H1 (cell line): ENCODE measurements around the gene ARHGAP15. TPM values are rescaled to one million over a fixed set of nuclear protein-coding genes. Genes with fewer than 3 reads are reported as not detected.

ENCODE experiments used
- CTCF ChIA-PET: fragments of 300-600 bp; sonication (Branson Sonifier 250); formaldehyde crosslinking; loops from one replicate; lab custom pipeline; 2021; ENCODE audit not compliant: partially characterized antibody; lab: Charles Lee
- POLR2A ChIA-PET: fragments of 300-600 bp; sonication (Branson Sonifier 250); formaldehyde crosslinking; loops from one replicate; lab custom pipeline; 2021; ENCODE audit warnings: inconsistent platforms; ENCODE audit not compliant: partially characterized antibody; lab: Charles Lee
- DNase-seq, 2 experiments: peaks; one replicate each; pipeline versions ENCODE4 v3.0.0 to v3.0.0-alpha.2; 2010 to 2022; ENCODE audit warnings: low spot score in 2 of 2, low read depth in 1 of 2, mixed read lengths in 1 of 2
- FAIRE-seq: peaks from 2 replicates; lab custom pipeline; 2011; peaks lifted over from hg19 to GRCh38; lab: Jason Lieb, UNC
- H2AFZ ChIP-seq: 2 replicates; pipeline ENCODE4 v1.8.1; 2012; ENCODE audit warnings: low read length, inconsistent platforms
- H2AK5ac ChIP-seq: 2 replicates; pipeline ENCODE4 v1.6.1; 2013; ENCODE audit warnings: low read depth, low read length
- H2BK120ac ChIP-seq: replicated peaks from 2 replicates; pipeline ENCODE3; 2013; ENCODE audit warnings: low read depth, low read length, inconsistent platforms
- H2BK12ac ChIP-seq: 2 replicates; pipeline ENCODE4 v1.6.1; 2013; ENCODE audit warnings: low read depth, low read length
- H2BK15ac ChIP-seq: 2 replicates; pipeline ENCODE4 v1.6.1; 2013; ENCODE audit warnings: low read length
- H2BK20ac ChIP-seq: 2 replicates; pipeline ENCODE4 v1.6.1; 2013; ENCODE audit warnings: low read length
- H2BK5ac ChIP-seq: 2 replicates; pipeline ENCODE4 v1.6.1; 2013; ENCODE audit warnings: low read depth, low read length
- H3K14ac ChIP-seq: 2 replicates; pipeline ENCODE4 v1.6.1; 2013; ENCODE audit warnings: inconsistent platforms; ENCODE audit not compliant: insufficient read length
- H3K18ac ChIP-seq: 2 replicates; pipeline ENCODE4 v1.6.1; 2013; ENCODE audit warnings: low read length; ENCODE audit errors: extremely low read depth
- H3K23ac ChIP-seq: 2 replicates; pipeline ENCODE4 v1.6.1; 2013; ENCODE audit warnings: inconsistent platforms; ENCODE audit not compliant: insufficient read length
- H3K23me2 ChIP-seq: 2 replicates; pipeline ENCODE4 v1.6.1; 2013; ENCODE audit warnings: low read depth, low read length
- H3K27ac ChIP-seq: 2 replicates; pipeline ENCODE4 v1.6.1; 2011; ENCODE audit warnings: low read depth, low read length, inconsistent platforms
- H3K27me3 ChIP-seq, 4 experiments: replicated peaks in 1 of 4; 1 replicate in 1 of 4; 2 replicates in 3 of 4; pipeline versions ENCODE4 v1.6.1 to v1.8.1; 2011 to 2013; ENCODE audit warnings: low read length in 3 of 4, mild to moderate bottlenecking in 3 of 4, inconsistent platforms in 2 of 4, mixed read lengths in 2 of 4, moderate library complexity in 1 of 4; ENCODE audit not compliant: control insufficient read depth in 3 of 4, insufficient read depth in 3 of 4; ENCODE audit errors: extremely low read depth in 1 of 4
- H3K36me3 ChIP-seq, 4 experiments: 2 replicates each; pipeline versions ENCODE4 v1.6.1 to v1.8.1; 2011 to 2013; ENCODE audit warnings: mild to moderate bottlenecking in 4 of 4, low read length in 3 of 4, moderate library complexity in 2 of 4, control low read depth in 1 of 4, inconsistent platforms in 1 of 4; ENCODE audit not compliant: insufficient read depth in 4 of 4, control insufficient read depth in 2 of 4
- H3K4ac ChIP-seq: replicated peaks from 2 replicates; pipeline ENCODE3; 2013; ENCODE audit warnings: low read length, low read depth, mixed read lengths, inconsistent platforms; ENCODE audit not compliant: insufficient read length
- H3K4me1 ChIP-seq, 4 experiments: replicated peaks in 1 of 4; 1 replicate in 1 of 4; 2 replicates in 3 of 4; pipeline versions ENCODE4 v1.6.1 to v1.8.1; 2011 to 2013; ENCODE audit warnings: low read length in 3 of 4, inconsistent platforms in 2 of 4, mixed read lengths in 1 of 4; ENCODE audit not compliant: insufficient read depth in 4 of 4, control insufficient read depth in 3 of 4
- H3K4me2 ChIP-seq, 2 experiments: 2 replicates each; pipeline versions ENCODE4 v1.6.1 to v1.8.1; 2011 to 2013; ENCODE audit warnings: low read depth in 2 of 2, low read length in 2 of 2, control low read depth in 1 of 2, inconsistent platforms in 1 of 2, mild to moderate bottlenecking in 1 of 2; ENCODE audit not compliant: insufficient read depth in 1 of 2
- H3K4me3 ChIP-seq, 4 experiments: fragments of 200-600, 300-600 bp in 1 of 4; sonication (generic), shearing (Covaris generic), sonication (Bioruptor Twin) in 1 of 4; 2 replicates each; pipeline versions ENCODE4 v1.5.1 to v1.8.1; 2011 to 2016; ENCODE audit warnings: low read length in 4 of 4, low read depth in 3 of 4, control low read depth in 2 of 4, inconsistent platforms in 2 of 4, mild to moderate bottlenecking in 2 of 4, mixed read lengths in 1 of 4, moderate library complexity in 1 of 4; ENCODE audit not compliant: insufficient read depth in 2 of 4; ENCODE audit errors: extremely low read depth in 1 of 4
- H3K56ac ChIP-seq: replicated peaks from 2 replicates; pipeline ENCODE3; 2013; ENCODE audit warnings: low read depth, mild to moderate bottlenecking, mixed read lengths, low read length, inconsistent platforms; ENCODE audit not compliant: insufficient read length
- H3K79me1 ChIP-seq: 2 replicates; pipeline ENCODE4 v1.6.1; 2013; ENCODE audit warnings: low read depth, low read length, control low read depth
- H3K79me2 ChIP-seq, 2 experiments: 2 replicates each; pipeline versions ENCODE4 v1.6.1 to v1.8.1; 2012 to 2013; ENCODE audit warnings: low read length in 2 of 2, mild to moderate bottlenecking in 2 of 2, inconsistent platforms in 1 of 2; ENCODE audit not compliant: insufficient read depth in 2 of 2, control insufficient read depth in 1 of 2
- H3K9ac ChIP-seq, 4 experiments: replicated peaks in 1 of 4; 1 replicate in 1 of 4; 2 replicates in 3 of 4; pipeline versions ENCODE4 v1.6.1 to v1.8.1; 2011 to 2013; ENCODE audit warnings: low read depth in 3 of 4, low read length in 3 of 4, control low read depth in 2 of 4, mild to moderate bottlenecking in 2 of 4, moderate library complexity in 2 of 4, inconsistent platforms in 1 of 4; ENCODE audit errors: extremely low read depth in 1 of 4
- H3K9me3 ChIP-seq, 2 experiments: 2 replicates each; pipeline versions ENCODE4 v1.6.1 to v1.8.1; 2012 to 2013; ENCODE audit warnings: mild to moderate bottlenecking in 2 of 2, moderate library complexity in 2 of 2, control low read depth in 1 of 2, inconsistent platforms in 1 of 2, low read depth in 1 of 2, low read length in 1 of 2, mixed read lengths in 1 of 2; ENCODE audit not compliant: insufficient read depth in 2 of 2
- H4K20me1 ChIP-seq, 2 experiments: replicated peaks in 1 of 2; 2 replicates each; pipeline versions ENCODE3 to v1.8.1; 2011 to 2013; ENCODE audit warnings: inconsistent platforms in 2 of 2, low read length in 2 of 2, mild to moderate bottlenecking in 1 of 2; ENCODE audit not compliant: insufficient read depth in 2 of 2, control insufficient read depth in 1 of 2
- H4K5ac ChIP-seq: 2 replicates; pipeline ENCODE4 v1.6.1; 2013; ENCODE audit warnings: low read length, low read depth, mixed read lengths, inconsistent platforms; ENCODE audit not compliant: insufficient read length
- H4K8ac ChIP-seq: 2 replicates; pipeline ENCODE4 v1.8.0; 2013; ENCODE audit warnings: mild to moderate bottlenecking, moderate library complexity, low read length, inconsistent platforms; ENCODE audit not compliant: insufficient read depth; ENCODE audit errors: extremely low read depth
- H4K91ac ChIP-seq: replicated peaks from 2 replicates; pipeline ENCODE3; 2013; ENCODE audit warnings: low read length, mixed read lengths, inconsistent platforms; ENCODE audit not compliant: insufficient read length
- EP300 ChIP-seq, 2 experiments: IDR thresholded peaks; 1 replicate in 1 of 2; 2 replicates in 1 of 2; pipeline ENCODE4 v1.6.1; 2011 to 2012; ENCODE audit warnings: low read depth in 2 of 2, low read length in 2 of 2, mild to moderate bottlenecking in 2 of 2, borderline replicate concordance in 1 of 2, inconsistent platforms in 1 of 2, moderate library complexity in 1 of 2
- GABPA ChIP-seq: IDR thresholded peaks from 2 replicates; pipeline ENCODE4 v1.6.1; 2011; ENCODE audit warnings: mild to moderate bottlenecking, low read length, moderate library complexity, borderline replicate concordance; ENCODE audit not compliant: insufficient read depth
- HDAC6 ChIP-seq: IDR thresholded peaks from one replicate; pipeline ENCODE4 v1.7.1; 2012; ENCODE audit warnings: low read depth, mild to moderate bottlenecking, inconsistent platforms, low read length, moderate library complexity
- KDM1A ChIP-seq: fragments of 200-600, 300-600 bp; sonication (generic); IDR thresholded peaks from 2 replicates; pipeline ENCODE4 v1.7.1; 2016; ENCODE audit warnings: mild to moderate bottlenecking, low read length, borderline replicate concordance
- RAD21 ChIP-seq, 2 experiments: IDR thresholded peaks in 1 of 2; conservative IDR thresholded peaks in 1 of 2; 2 replicates each; pipeline ENCODE4 v1.6.1; 2011; ENCODE audit warnings: low read depth in 2 of 2, low read length in 2 of 2, improper control_type of control experiment in 1 of 2, inconsistent platforms in 1 of 2, mild to moderate bottlenecking in 1 of 2, moderate library complexity in 1 of 2
- USF2 ChIP-seq: IDR thresholded peaks from 2 replicates; pipeline ENCODE4 v1.6.1; 2011; ENCODE audit warnings: low read length, improper control_type of control experiment
- WGBS, 2 experiments: shearing (Covaris generic) in 1 of 2; methylation state at CpG; one replicate each; pipeline versions ENCODE4 v1.1.6 to v1.1.7; 2013 to 2015; ENCODE audit warnings: low lambda C conversion rate in 2 of 2, mixed read lengths in 2 of 2, inconsistent platforms in 1 of 2, low coverage in 1 of 2, missing lambda C conversion rate in 1 of 2; ENCODE audit not compliant: insufficient replicate concordance in 2 of 2, insufficient coverage in 1 of 2, insufficient read length in 1 of 2; ENCODE audit errors: extremely low coverage in 1 of 2, missing lambda C conversion rate in 1 of 2; 5-methylcytosine and 5-hydroxymethylcytosine counted together
- polyA plus RNA-seq, 7 experiments: library from polyadenylated mRNA; depleted of rRNA in 3 of 7; stranded (reverse) in 5 of 7; unstranded in 2 of 7; fragments of >200 nt in 5 of 7; fragments of 200-250 nt in 2 of 7; gene quantifications; 1 replicate in 5 of 7; 2 replicates in 1 of 7; 4 replicates in 1 of 7; pipeline versions ENCODE4 v1.2.1 to v1.2.3, GENCODE V29; 2011 to 2013; ENCODE audit warnings: missing spikeins in 2 of 7, mixed read lengths in 2 of 7
- total RNA-seq: library from RNA; stranded (reverse); fragmentation: NEBNext Ultra II Directional; extraction: Animal tissue kit (Norgen Biotek cat#: 25700); gene quantifications from 2 replicates; pipeline ENCODE4 v1.2.1, GENCODE V29; 2021

Gene ARHGAP15
- total and polyA plus RNA-seq, 2 of the 8 experiments (the other 6 are each of a cell fraction or from before 2014, with no cell fraction given) = not detected

GRCh38 chr2:143501106-143501676, 372.0 kb downstream of the ARHGAP15 start:
- no peak for TF ChIP-seq RAD21 (IDR thresholded peaks at IDR 0.05 in 1 of 2, conservative IDR thresholded peaks at IDR 0.05 in 1 of 2; ENCODE audit: low read depth in 2 of 2, low read length in 2 of 2)
- no peak for TF ChIP-seq KDM1A
- no peak for TF ChIP-seq HDAC6
- TF ChIP-seq USF2 = no peak
- TF ChIP-seq EP300 (IDR thresholded peaks at IDR 0.05; ENCODE audit: borderline replicate concordance in 1 of 2, low read depth in 2 of 2, low read length in 2 of 2) = no peak
- no peak for TF ChIP-seq GABPA
- no peak overlapping the region for H3K18ac ChIP-seq
- no peak overlapping the region for H3K27ac ChIP-seq
- H3K4me2 ChIP-seq = no peak overlapping the region
- H3K23ac ChIP-seq = no peak overlapping the region
- H3K4me3 ChIP-seq = no peak overlapping the region
- no peak overlapping the region for H2BK15ac ChIP-seq
- no peak overlapping the region for H3K4ac ChIP-seq
- no peaks in the 10 kb centered on the region for H3K23me2 ChIP-seq
- H3K36me3 ChIP-seq = no peaks in the 10 kb centered on the region
- H3K14ac ChIP-seq = no peak overlapping the region
- H4K5ac ChIP-seq = no peak overlapping the region
- H4K8ac ChIP-seq = no peak overlapping the region
- no peaks in the 10 kb centered on the region for H3K79me1 ChIP-seq
- H2BK12ac ChIP-seq = no peak overlapping the region
- DNase-seq (no peak), FAIRE-seq (no peak)
- no peaks in the 10 kb centered on the region for H3K9me3 ChIP-seq
- no peak overlapping the region for H2BK120ac ChIP-seq
- H2AK5ac ChIP-seq = no peak overlapping the region
- 92% methylated on average over 7 of the region's 7 CpGs; no CpG with 5 or more reads in 1 of the 2 experiments for WGBS, 2 experiments
- ChIA-PET CTCF (interaction anchor here (1.9 to 3.9 kb wide), 2 partner anchors 12 kb away, joined by 8 to 20 read pairs; no protein-coding TSS in a partner anchor), POLR2A (no interaction called here)
- no peaks in the 10 kb centered on the region for H3K79me2 ChIP-seq
- H4K91ac ChIP-seq = no peak overlapping the region
- no peak overlapping the region for H3K56ac ChIP-seq
- H3K27me3 ChIP-seq = peaks cover 0 to 1% (median 0%) of the 10 kb centered on the region in 4 experiments; a peak in 1 of 7 replicates
- H3K4me1 ChIP-seq = no peaks in the 10 kb centered on the region
- H3K9ac ChIP-seq = no peak overlapping the region
- H2BK5ac ChIP-seq = no peak overlapping the region
- H4K20me1 ChIP-seq = peaks cover 0 to 2% of the 10 kb centered on the region in 2 experiments
- H2BK20ac ChIP-seq = no peak overlapping the region
- no peak overlapping the region for H2AFZ ChIP-seq
